ENCODE data around the gene NFIX. TPM values are rescaled to one million over a fixed set of nuclear protein-coding genes. Genes with fewer than 3 reads are reported as not detected.

Gene NFIX
- total and polyA plus RNA-seq, 9 of the 15 experiments (the other 6 are each of a cell fraction or from before 2014, with no cell fraction given) = 0.28 to 26.8 (median 5.4) TPM

- TF ChIP-seq, protein P1, sequence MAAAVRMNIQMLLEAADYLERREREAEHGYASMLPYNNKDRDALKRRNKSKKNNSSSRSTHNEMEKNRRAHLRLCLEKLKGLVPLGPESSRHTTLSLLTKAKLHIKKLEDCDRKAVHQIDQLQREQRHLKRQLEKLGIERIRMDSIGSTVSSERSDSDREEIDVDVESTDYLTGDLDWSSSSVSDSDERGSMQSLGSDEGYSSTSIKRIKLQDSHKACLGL (CRISPR knock-in tag; IDR thresholded peaks at IDR 0.05; ENCODE audit: borderline replicate concordance, poor library complexity, severe bottlenecking) = no peak
- TF ChIP-seq ZNF12 (CRISPR knock-in tag; IDR thresholded peaks at IDR 0.05) (no peak), ZNF79 (CRISPR knock-in tag; IDR thresholded peaks at IDR 0.05; ENCODE audit: low read depth) (no peak), NEUROD1 (IDR thresholded peaks at IDR 0.05; ENCODE audit: borderline replicate concordance, low read depth, low read length, partially characterized antibody) (no peak), NFATC3 (IDR thresholded peaks at IDR 0.05) (no peak), HNRNPK (IDR thresholded peaks at IDR 0.05; ENCODE audit: low read depth, low read length, poor library complexity, severe bottlenecking) (no peak), PYGO2 (tag; IDR thresholded peaks at IDR 0.05) (no peak), NELFE (IDR thresholded peaks at IDR 0.05; ENCODE audit: insufficient read depth, insufficient read length) (no peak), PTBP1 (IDR thresholded peaks at IDR 0.05; ENCODE audit: low read depth, low read length) (no peak), ATF2 (CRISPR knock-in tag; IDR thresholded peaks at IDR 0.05) (no peak), TAL1 (IDR thresholded peaks at IDR 0.05) (no peak), SAFB2 (IDR thresholded peaks at IDR 0.05; ENCODE audit: borderline replicate concordance, low read depth, low read length, severe bottlenecking) (no peak), ZNF77 (CRISPR knock-in tag; IDR thresholded peaks at IDR 0.05) (no peak), GATAD2A (IDR thresholded peaks at IDR 0.05) (peak; percentile 95), NCOA1 (IDR thresholded peaks at IDR 0.05; ENCODE audit: low read depth) (no peak), SRSF7 (optimal IDR thresholded peaks at IDR 0.05; ENCODE audit: low read depth, low read length) (no peak), PHF21A (IDR thresholded peaks at IDR 0.05; ENCODE audit: borderline replicate concordance, low read depth) (no peak; the same call in 1 of the 2 replicates), ZBTB34 (CRISPR knock-in tag; IDR thresholded peaks at IDR 0.05) (no peak), TFAM (CRISPR knock-in tag; conservative IDR thresholded peaks at IDR 0.05) (no peak), RB1 (IDR thresholded peaks at IDR 0.05; ENCODE audit: low read depth) (peak; percentile 96), ESRRA (IDR thresholded peaks at IDR 0.05; ENCODE audit: borderline replicate concordance, low read depth) (no peak), POLR3G (IDR thresholded peaks at IDR 0.05; ENCODE audit: extremely low read depth, insufficient read length, insufficient replicate concordance) (no peak), SMARCB1 (IDR thresholded peaks at IDR 0.05; ENCODE audit: insufficient read length, low read depth) (no peak), ZNF57 (CRISPR knock-in tag; IDR thresholded peaks at IDR 0.05) (no peak)
- TF ChIP-seq, protein P2, sequence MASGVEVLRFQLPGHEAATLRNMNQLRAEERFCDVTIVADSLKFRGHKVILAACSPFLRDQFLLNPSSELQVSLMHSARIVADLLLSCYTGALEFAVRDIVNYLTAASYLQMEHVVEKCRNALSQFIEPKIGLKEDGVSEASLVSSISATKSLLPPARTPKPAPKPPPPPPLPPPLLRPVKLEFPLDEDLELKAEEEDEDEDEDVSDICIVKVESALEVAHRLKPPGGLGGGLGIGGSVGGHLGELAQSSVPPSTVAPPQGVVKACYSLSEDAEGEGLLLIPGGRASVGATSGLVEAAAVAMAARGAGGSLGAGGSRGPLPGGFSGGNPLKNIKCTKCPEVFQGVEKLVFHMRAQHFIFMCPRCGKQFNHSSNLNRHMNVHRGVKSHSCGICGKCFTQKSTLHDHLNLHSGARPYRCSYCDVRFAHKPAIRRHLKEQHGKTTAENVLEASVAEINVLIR (CRISPR knock-in tag; IDR thresholded peaks at IDR 0.05) = no peak
- TF ChIP-seq, protein P3, sequence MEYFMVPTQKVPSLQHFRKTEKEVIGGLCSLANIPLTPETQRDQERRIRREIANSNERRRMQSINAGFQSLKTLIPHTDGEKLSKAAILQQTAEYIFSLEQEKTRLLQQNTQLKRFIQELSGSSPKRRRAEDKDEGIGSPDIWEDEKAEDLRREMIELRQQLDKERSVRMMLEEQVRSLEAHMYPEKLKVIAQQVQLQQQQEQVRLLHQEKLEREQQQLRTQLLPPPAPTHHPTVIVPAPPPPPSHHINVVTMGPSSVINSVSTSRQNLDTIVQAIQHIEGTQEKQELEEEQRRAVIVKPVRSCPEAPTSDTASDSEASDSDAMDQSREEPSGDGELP (CRISPR knock-in tag; IDR thresholded peaks at IDR 0.05; ENCODE audit: borderline replicate concordance) = peak; percentile 89
Observed at GRCh38 chr19:12983542-12984142, 11.6 kb upstream of the NFIX start (continued).
